Amniotic stem cell (primary cell): ENCODE results near the gene PLA2R1.

Source experiments
- DNase-seq: peaks from one replicate; lab custom pipeline; 2025; lab: John Stamatoyannopoulos, UW

PLA2R1 gene

GRCh38 chr2:159895258-159896065, 167.0 kb downstream of the PLA2R1 start:
- DNase-seq: no peak

- DNase-seq: no peak
Observed at GRCh38 chr2:159894145-159894838, 168.1 kb downstream of the PLA2R1 start.

- DNase-seq: no peak
Observed at GRCh38 chr2:159892990-159893810, 169.2 kb downstream of the PLA2R1 start.

- DNase-seq: peak; percentile 29
Observed at GRCh38 chr2:159891917-159892730, 170.3 kb downstream of the PLA2R1 start.

- no peak for DNase-seq
Observed at GRCh38 chr2:159891267-159891588, 171.2 kb downstream of the PLA2R1 start.

GRCh38 chr2:159890551-159891266, 171.7 kb downstream of the PLA2R1 start:
- no peak for DNase-seq

GRCh38 chr2:159882130-159882745, 180.2 kb downstream of the PLA2R1 start:
- no peak for DNase-seq
